HG03439 (cell line): ENCODE data around the gene CLDN1.

ENCODE experiments used
- ATAC-seq: cut with Tn5 transposase; IDR thresholded peaks from one replicate; pipeline ENCODE4 v1.9.1; 2021; ENCODE audit warnings: mild to moderate bottlenecking, moderate library complexity; ENCODE audit not compliant: unreplicated experiment

The CLDN1 gene

DNA sequence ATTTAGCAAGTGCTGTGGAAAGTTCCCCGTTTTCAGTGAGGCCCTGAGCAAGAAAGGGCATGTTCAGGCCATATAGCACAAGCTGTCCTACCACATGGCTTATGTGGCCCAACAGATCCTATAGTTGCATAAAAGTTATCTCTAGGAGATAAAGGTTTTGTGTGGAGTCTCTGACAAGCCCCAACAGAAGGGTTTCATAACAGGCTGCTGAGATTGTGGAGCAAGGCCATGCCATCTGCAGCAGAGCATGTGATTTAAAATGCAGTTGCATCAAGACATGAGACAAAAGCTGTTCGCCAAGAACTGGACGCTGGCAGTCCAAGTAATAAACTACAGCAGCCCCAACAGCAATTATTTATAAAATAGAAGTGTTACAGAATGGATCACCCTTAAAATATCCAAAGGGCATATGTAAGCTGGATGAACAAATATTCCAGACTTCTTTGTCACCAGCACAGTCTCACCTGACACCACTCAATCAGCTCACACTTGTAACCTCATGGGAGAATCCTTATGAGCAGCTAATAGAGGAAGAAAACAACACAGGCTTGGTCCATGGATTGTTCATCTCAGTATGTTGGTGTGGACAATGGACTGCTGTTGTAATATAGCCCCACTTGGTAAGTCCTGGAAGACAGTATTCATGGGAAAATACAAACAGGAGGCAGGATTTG, 14.4 kb upstream of the CLDN1 start:
- no peak for ATAC-seq

DNA sequence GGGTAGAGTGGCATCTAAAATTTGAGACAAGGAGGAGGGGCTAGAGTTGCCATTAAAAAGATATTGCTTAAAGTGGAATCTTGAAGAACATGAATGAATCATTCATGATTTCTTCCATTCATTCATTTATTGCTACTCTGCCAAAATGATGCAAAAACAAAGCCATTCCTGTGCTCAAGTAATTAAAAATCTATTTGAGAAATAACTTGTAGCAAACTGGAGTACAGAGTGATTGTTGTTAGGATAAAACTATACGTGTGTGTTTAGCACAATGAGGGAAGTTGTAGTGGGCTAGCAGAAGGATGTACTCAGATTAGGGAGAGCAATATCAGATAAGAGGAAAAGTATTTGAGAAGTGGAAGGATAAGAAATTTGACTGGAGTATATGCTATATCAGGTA, 11.7 kb upstream of the CLDN1 start:
- no peak for ATAC-seq

GRCh38 chr3:190330936-190331734, 8.9 kb upstream of the CLDN1 start:
- ATAC-seq, result no peak

GRCh38 chr3:190326930-190327329, 4.7 kb upstream of the CLDN1 start:
- no peak for ATAC-seq

- ATAC-seq, result no peak
Observed at GRCh38 chr3:190326361-190326760, 4.1 kb upstream of the CLDN1 start.

- no peak for ATAC-seq
Observed at GRCh38 chr3:190325923-190326322, 3.7 kb upstream of the CLDN1 start.

GRCh38 chr3:190323246-190323626, 990 bp upstream of the CLDN1 start:
- no peak for ATAC-seq

DNA sequence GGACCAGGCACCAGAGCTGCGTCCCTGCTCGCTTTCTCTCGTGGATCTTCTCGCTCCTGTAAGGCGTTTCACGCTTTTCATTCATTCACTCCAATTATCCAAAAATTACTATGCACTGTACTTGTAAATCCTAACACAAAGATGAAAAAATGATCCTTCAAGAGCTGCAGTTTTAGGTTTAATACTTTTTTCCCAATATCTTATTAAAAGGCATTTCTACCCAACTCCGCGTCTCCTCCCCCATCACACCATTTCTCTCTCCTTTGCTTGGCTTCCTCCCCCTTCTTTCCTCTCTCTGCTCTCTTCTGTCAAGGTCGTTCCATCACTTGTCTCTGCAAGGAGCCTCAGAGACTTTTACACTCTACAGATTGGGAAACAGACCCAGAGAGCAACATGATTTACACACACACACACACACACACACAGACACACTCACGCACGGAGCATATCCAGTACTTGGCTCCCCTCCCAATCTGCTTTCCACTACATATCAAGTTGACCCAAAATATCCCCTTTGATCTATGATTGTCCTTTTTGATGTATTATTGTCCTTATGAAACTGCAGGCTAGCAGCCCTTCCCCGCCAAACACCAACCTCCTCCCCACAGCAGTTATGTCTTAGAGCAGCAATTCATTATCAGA, 479 bp upstream of the CLDN1 start:
- ATAC-seq, result no peak

DNA sequence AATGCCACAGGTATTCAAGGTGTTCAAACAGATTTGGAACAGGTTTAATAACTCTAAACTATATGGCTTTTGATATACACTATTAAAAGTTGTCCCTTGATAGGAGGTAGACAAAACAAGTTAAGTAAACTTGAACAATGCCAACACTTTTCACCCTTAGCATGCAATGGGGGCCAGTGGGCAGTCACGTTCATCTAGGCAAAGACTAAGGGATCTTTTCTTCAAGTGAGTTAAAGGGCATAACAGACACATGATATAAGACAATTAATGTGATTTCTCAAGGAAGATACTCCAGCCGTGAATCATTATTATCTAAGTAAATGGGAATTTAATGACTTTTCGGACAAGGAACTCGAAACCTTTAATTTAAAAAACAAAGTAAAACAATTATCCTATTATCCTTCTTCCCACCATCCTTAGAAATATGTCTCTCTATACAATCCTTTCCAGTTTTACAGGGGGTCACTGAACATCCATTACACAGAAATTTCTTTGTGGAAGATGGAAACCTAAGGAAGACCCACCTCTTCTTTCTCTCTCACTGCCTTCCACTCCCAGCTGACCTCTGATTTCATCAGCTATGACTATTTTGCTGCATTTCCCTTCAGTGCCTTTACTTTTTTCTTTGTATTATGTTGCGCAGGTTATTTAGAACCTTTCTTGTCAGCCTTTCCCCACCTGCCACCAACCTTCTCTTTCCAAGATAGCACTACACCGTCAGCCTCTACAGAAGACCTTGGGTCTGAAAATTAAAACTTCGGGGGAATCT, 1.5 kb downstream of the CLDN1 start:
- ATAC-seq, result no peak

GRCh38 chr3:190319660-190320059, 2.6 kb downstream of the CLDN1 start:
- no peak for ATAC-seq

DNA sequence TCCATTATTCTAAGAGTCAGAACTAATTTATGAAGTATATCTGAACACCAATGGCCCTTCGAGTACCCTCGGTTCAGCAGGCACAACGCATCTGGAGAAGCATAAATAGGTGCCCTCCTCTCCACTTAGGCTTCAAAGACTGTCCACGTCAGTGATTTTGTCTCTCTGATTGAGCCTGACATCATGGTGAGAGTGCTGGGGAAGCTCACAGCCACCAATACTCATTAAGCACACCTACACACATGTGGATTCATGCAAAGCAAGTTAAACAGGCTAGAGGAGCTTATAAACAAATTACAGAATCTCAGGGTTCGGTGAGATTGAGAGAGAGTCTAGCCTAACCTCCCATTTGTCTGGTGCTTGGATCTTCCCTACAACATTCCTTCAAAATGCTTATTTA, 3.6 kb downstream of the CLDN1 start:
- no peak for ATAC-seq

GRCh38 chr3:190314741-190315140, 7.5 kb downstream of the CLDN1 start:
- no peak for ATAC-seq

DNA sequence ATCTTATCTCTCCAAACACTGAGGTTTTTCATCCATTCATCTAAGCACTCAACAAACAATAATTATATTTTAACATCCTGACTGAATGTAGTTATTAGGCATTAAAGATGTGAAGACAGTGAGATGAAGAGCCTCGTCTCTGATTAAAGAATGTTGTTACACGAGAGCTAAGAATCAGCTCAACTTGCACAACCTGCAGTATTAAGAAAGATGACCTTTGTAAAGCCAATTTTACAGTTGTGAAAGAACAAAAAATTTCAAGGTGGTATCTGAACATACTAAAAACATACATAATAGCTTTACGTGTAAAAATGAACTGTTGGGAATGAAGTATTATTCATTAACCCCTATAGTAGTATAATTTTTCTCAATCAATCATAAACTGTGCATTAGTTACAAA, 12.8 kb downstream of the CLDN1 start:
- ATAC-seq, result no peak

- ATAC-seq, result no peak
Observed at GRCh38 chr3:190308154-190308553, 14.1 kb downstream of the CLDN1 start.

DNA sequence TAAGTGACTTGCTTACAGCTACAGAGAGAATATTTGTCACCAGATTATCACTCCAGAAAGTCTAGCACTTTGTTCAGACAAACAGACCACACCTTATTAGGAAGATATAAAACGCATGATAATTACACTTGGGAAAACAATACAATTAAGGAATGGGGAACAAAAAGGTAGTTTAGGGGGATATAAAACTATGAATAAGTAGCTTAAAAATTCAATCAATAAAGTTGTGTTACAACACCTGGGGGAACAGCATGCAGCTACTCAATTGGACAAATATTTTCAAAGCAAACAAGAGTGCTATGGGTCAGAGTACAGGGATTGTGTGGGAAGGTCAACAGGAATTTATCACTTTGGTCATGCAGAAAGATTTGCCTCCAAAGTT, 15.1 kb downstream of the CLDN1 start:
- no peak for ATAC-seq

GRCh38 chr3:190306513-190307163, 15.6 kb downstream of the CLDN1 start:
- ATAC-seq, result no peak

GRCh38 chr3:190306026-190306425, 16.2 kb downstream of the CLDN1 start:
- ATAC-seq, result no peak

DNA sequence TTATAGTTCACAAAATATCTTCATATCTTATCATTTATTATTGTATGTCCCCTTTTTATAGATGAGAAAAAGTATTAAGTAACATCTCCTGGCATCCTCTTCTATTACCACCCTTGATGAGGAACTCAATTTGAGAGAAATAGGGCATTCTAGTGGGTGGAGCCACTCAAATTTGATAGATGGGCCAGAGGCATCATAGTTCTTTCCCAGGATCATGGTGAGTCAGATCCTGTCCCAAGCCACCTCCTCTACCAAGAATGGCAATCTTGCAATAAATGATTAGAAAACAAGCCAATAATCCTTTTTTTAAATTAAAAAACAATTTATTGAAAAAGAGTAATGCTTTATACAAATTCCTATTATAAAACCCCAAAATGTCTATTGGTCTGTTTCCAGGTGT, 16.8 kb downstream of the CLDN1 start:
- no peak for ATAC-seq

DNA sequence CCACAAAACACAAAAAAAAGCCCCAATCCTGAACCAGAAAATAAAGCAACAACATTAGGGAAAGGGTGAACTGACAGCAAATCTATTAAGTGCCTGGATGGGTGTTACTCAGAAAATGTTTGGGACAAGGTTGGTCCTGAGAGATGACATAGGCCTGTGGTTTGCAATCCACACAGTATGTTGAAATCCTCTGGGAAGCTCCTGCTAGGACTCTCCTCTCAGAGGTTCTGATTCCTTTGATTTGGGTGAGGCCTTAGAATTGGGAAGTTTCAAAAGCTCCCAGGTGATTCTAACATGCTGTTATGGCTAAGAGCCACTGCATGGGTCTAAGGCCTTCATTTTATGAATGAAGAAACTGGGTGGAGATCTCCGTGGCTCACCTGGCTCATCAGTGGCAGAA, 18.4 kb downstream of the CLDN1 start:
- no peak for ATAC-seq

- ATAC-seq, result no peak
Observed at GRCh38 chr3:190302212-190302867, 19.9 kb downstream of the CLDN1 start.
